Ovary (tissue), 9 donors: Measurements from ENCODE around the gene LRP8. TPM values are rescaled to one million over a fixed set of nuclear protein-coding genes. Genes with fewer than 3 reads are reported as not detected.

Source experiments
- DNase-seq, 5 donors: peaks; one replicate each; pipeline ENCODE4 v3.0.0-alpha.2; 2019 to 2020
- H3K27ac ChIP-seq, 2 donors: fragments of 200-600 bp; one replicate each; pipeline versions ENCODE4 v1.5.1 to v1.8.0; 2019 to 2022
- H3K27me3 ChIP-seq: fragments of 200-600 bp; one replicate; pipeline ENCODE4 v1.8.0; 2022
- H3K36me3 ChIP-seq: fragments of 200-600 bp; sonication (generic); one replicate; pipeline ENCODE4 v1.5.1; 2019
- H3K4me1 ChIP-seq: one replicate; pipeline ENCODE4 v1.8.1; 2013; ENCODE audit warnings: mild to moderate bottlenecking, moderate library complexity; ENCODE audit not compliant: insufficient read depth
- H3K4me3 ChIP-seq: fragments of 200-600 bp; sonication (generic); one replicate; pipeline ENCODE4 v1.5.1; 2017
- H3K9me3 ChIP-seq, 2 donors: fragments of 200-600 bp in 1 of 2; sonication (generic) in 1 of 2; one replicate each; pipeline versions ENCODE4 v1.5.1 to v1.8.1; 2013 to 2019; ENCODE audit warnings: mild to moderate bottlenecking in 1 of 2, moderate library complexity in 1 of 2
- CTCF ChIP-seq, 3 donors: fragments of 450-650 bp in 2 of 3; fragments of 200-600 bp in 1 of 3; IDR thresholded peaks; one replicate each; pipeline versions ENCODE4 v1.5.1 to v1.8.0; 2016 to 2022; ENCODE audit warnings: antibody characterized with exemption in 3 of 3, mild to moderate bottlenecking in 1 of 3
- EP300 ChIP-seq: sonication (generic); formaldehyde crosslinking; IDR thresholded peaks from one replicate; pipeline ENCODE4 v1.6.1; 2017; ENCODE audit warnings: antibody characterized with exemption
- POLR2A ChIP-seq: fragments of 450-650 bp; IDR thresholded peaks from one replicate; pipeline ENCODE4 v1.6.1; 2017; ENCODE audit warnings: antibody characterized with exemption, mild to moderate bottlenecking, moderate library complexity
- WGBS, 3 donors: extraction: QIAGEN DNeasy Blood & Tissue Kit in 1 of 3; methylation state at CpG; one replicate each; pipeline versions ENCODE4 v1.1.5 to v1.1.7; 2013 to 2017; 5-methylcytosine and 5-hydroxymethylcytosine counted together
- intact Hi-C, 4 donors: fragments of 100-400 bp; cut with DNase I; formaldehyde crosslinking; loops; one replicate each; pipeline versions ENCODE4 v1.11.0 to v1.15.1; 2022 to 2023
- polyA plus RNA-seq, 2 donors: library from polyadenylated mRNA; stranded (reverse); fragments of 200-250 nt in 1 of 2; fragments of 350-450 nt in 1 of 2; fragmentation: Illumina TruSeq in 1 of 2; extraction: RNeasy Lipid Tissue Mini Kit (QIAGEN cat#74804) in 1 of 2; gene quantifications; one replicate each; pipeline ENCODE4 v1.2.3, GENCODE V29; 2013 to 2014
- total RNA-seq, 7 donors: library from RNA; depleted of rRNA in 2 of 7; stranded (reverse); fragments of >200 nt in 2 of 7; fragmentation: NEBNext Ultra II Directional in 3 of 7; extraction: Animal tissue kit (Norgen Biotek cat#: 25700) in 3 of 7; gene quantifications; one replicate each; pipeline versions ENCODE4 v1.1.0 to v1.2.4, GENCODE V29; 2016 to 2023
- donor health status: DM: no; HTN: no; CAD: no; lungs with moderate emphysema.
- donor health status: DM: no; HTN: no; CAD: no.
- donor health status: Bipolar disorder and iron deficiency.
- donor health status: DM: yes; HTN: yes; CAD: no.
- donor health status: DM: no; HTN: no; CAD: no.
- donor health status: DM: yes; HTN: yes; CAD: no.

The LRP8 gene
- total and polyA plus RNA-seq, 9 donors = 1.2 to 10.6 (median 2.2) TPM

DNA sequence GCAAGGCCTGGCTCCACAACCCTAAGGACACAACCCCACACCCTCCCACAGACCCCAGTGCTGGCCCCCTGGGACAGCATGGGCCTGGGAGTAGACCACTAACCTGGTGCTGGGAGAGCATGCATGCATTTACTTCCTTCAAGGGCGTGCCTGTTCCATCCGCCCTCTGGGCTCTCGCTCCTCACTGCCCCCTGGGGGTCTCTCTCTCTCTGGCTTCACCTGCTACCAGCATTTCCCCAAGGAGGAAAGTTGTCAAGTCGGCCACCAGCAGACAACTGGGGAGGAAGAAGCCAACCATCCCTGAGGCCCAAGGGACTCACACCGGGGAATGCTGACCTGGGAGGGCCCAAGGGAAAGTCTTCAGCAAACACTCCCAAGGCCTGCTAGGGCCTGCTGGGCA is 6.5 kb downstream of the LRP8 start:
- no peaks in the 10 kb centered on the region for H3K9me3 ChIP-seq
- no peak for DNase-seq

GRCh38 chr1:53320646-53321045 is 7.2 kb downstream of the LRP8 start:
- DNase-seq = no peak
- WGBS, 3 donors = 93 to 98% (median 95%) methylated on average over 7 of the region's 7 CpGs
- no peaks in the 10 kb centered on the region for H3K27me3 ChIP-seq

More for the DNA sequence above, 6.5 kb downstream of the LRP8 start:
- Histone ChIP-seq H3K36me3 (no peaks in the 10 kb centered on the region), H3K4me1 (peaks cover 2% of the 10 kb centered on the region), H3K27ac (no peak overlapping the region), H3K27me3 (no peaks in the 10 kb centered on the region), H3K4me3 (no peak overlapping the region)
- intact Hi-C loops = no loop called here
- TF ChIP-seq POLR2A (no peak), CTCF (IDR thresholded peaks at IDR 0.05) (no peak), EP300 (no peak)
- WGBS, 3 donors = 89 to 95% (median 89%) methylated on average over 5 of the region's 5 CpGs

DNA sequence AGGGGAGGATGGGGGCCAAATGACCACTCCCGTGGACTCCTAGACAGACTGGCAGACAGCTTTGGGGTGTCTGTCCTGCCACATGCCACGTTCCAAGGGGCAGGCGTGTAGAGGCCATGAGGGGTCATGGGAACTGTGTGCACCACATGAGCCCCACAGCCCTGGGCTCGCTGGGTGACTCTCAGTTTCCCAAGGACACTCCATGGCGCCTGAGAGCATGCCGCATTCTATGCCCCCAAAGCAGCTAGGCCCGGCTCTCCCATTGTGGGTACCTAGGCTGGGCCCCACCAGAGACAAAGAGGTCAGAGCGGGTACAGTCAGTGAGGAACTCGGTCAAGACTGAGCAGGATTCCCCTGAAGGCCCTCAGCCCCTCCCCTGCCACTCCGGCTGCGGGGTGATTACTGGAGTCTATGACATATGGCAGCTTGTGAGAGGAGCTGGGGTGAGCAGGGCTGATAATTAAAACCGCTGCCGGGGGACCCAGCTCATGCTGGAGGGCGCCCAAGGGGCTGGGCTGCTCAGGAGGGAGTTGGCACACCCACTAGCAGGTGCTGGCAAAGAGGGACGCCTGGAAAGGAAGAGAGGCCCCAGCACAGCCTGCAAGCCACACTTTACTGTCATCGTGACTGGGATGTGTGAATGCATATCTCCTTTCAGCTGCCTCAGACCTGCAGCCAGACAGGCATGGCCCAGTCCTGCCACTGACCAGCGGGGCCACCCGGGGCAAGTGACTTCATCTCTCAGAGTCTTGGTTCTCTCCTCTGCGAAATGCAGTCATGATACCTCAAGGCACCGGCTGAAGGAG is 8.4 kb downstream of the LRP8 start:
- Histone ChIP-seq H3K4me1 (no peaks in the 10 kb centered on the region), H3K9me3 (no peaks in the 10 kb centered on the region), H3K36me3 (no peaks in the 10 kb centered on the region), H3K27me3 (no peaks in the 10 kb centered on the region), H3K4me3 (no peak overlapping the region), H3K27ac (no peak overlapping the region)
- TF ChIP-seq EP300 (no peak), POLR2A (no peak), CTCF (IDR thresholded peaks at IDR 0.05) (no peak)
- no peak for DNase-seq
- intact Hi-C loops = no loop called here
- 86 to 89% (median 86%) methylated on average over 20 of the region's 20 CpGs for WGBS, 3 donors

More at GRCh38 chr1:53320646-53321045, 7.2 kb downstream of the LRP8 start:
- TF ChIP-seq CTCF (IDR thresholded peaks at IDR 0.05) (no peak), POLR2A (no peak), EP300 (no peak)
- Histone ChIP-seq H3K4me1 (peaks cover 2% of the 10 kb centered on the region), H3K9me3 (no peaks in the 10 kb centered on the region), H3K4me3 (no peak overlapping the region), H3K27ac (no peak overlapping the region), H3K36me3 (no peaks in the 10 kb centered on the region)
- intact Hi-C loops = no loop called here

GRCh38 chr1:53317646-53318539 is 10.0 kb downstream of the LRP8 start:
- TF ChIP-seq EP300 (no peak), CTCF (IDR thresholded peaks at IDR 0.05) (no peak), POLR2A (no peak)
- H3K4me1 ChIP-seq = no peaks in the 10 kb centered on the region
- no peak for DNase-seq
- 81 to 83% (median 82%) methylated on average over 13 of the region's 13 CpGs for WGBS, 3 donors
- H3K27me3 ChIP-seq = no peaks in the 10 kb centered on the region
- H3K36me3 ChIP-seq = no peaks in the 10 kb centered on the region
- no peak overlapping the region for H3K4me3 ChIP-seq
- intact Hi-C loops = no loop called here
- H3K27ac ChIP-seq = no peak overlapping the region
- H3K9me3 ChIP-seq = no peaks in the 10 kb centered on the region
